DND-41 (cell line): ENCODE data around the gene CHERP.
"Not testable (repeated sequence)": the region's sequence is repeated elsewhere in the genome, so short reads cannot be mapped to it uniquely, and the experiment has no call there.

Experiments used
- CTCF ChIP-seq: IDR thresholded peaks from 2 replicates; pipeline ENCODE4 v1.5.1; 2012; ENCODE audit warnings: borderline replicate concordance, low read length, moderate library complexity, mild to moderate bottlenecking; ENCODE audit not compliant: poor library complexity, severe bottlenecking; ENCODE audit errors: extremely low read depth
- EZH2 ChIP-seq: IDR thresholded peaks from 3 replicates; pipeline ENCODE4 v1.6.1; 2012; ENCODE audit warnings: borderline replicate concordance, low read depth, mild to moderate bottlenecking, moderate library complexity, low read length, inconsistent platforms; ENCODE audit not compliant: severe bottlenecking

- not testable (repeated sequence) for TF ChIP-seq CTCF, EZH2
Measured at GRCh38 chr19:16543734-16544133, 1.5 kb upstream of the CHERP start.
